ENCODE measurements around the gene ADD1.

DNA sequence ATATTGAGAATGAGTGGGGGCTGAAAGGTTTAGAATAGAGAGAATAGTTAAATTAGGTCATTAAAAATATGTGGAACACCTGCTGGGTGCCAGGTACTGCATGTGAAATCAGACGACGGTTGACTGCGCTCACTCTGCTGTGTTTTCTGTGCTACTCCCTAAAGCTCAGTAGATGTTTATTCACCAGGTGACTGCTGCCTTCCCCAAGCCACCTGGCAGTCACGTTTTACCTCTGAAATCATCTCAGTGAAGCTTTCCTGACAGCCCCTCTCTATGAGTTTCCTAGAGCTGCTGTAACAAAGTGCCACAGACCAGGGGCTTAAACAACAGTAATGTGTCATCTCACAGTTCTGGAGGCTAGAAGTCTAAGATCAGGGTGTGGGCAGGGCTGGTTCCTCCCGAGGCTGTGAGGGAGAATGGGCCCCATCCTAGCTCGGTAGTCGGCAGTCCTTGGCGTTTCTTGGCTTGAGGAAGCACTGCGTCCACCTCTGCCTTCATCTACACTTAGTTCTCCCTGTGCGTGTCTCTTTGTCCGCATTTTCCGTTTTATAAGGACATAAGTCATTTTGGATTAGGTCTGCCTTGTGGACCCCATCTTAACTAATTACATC, 25.3 kb downstream of the ADD1 start:
- TF ChIP-seq, protein P1, sequence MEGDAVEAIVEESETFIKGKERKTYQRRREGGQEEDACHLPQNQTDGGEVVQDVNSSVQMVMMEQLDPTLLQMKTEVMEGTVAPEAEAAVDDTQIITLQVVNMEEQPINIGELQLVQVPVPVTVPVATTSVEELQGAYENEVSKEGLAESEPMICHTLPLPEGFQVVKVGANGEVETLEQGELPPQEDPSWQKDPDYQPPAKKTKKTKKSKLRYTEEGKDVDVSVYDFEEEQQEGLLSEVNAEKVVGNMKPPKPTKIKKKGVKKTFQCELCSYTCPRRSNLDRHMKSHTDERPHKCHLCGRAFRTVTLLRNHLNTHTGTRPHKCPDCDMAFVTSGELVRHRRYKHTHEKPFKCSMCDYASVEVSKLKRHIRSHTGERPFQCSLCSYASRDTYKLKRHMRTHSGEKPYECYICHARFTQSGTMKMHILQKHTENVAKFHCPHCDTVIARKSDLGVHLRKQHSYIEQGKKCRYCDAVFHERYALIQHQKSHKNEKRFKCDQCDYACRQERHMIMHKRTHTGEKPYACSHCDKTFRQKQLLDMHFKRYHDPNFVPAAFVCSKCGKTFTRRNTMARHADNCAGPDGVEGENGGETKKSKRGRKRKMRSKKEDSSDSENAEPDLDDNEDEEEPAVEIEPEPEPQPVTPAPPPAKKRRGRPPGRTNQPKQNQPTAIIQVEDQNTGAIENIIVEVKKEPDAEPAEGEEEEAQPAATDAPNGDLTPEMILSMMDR (IDR thresholded peaks at IDR 0.05) = no peak
- TF ChIP-seq ZFX (IDR thresholded peaks at IDR 0.05; ENCODE audit: borderline replicate concordance) = no peak
